Measurements from ENCODE around the gene FAM180A. TPM values are rescaled to one million over a fixed set of nuclear protein-coding genes. Genes with fewer than 3 reads are reported as not detected.

The FAM180A gene
- total and polyA plus RNA-seq, 2 experiments from 2014 or later: not detected

DNA sequence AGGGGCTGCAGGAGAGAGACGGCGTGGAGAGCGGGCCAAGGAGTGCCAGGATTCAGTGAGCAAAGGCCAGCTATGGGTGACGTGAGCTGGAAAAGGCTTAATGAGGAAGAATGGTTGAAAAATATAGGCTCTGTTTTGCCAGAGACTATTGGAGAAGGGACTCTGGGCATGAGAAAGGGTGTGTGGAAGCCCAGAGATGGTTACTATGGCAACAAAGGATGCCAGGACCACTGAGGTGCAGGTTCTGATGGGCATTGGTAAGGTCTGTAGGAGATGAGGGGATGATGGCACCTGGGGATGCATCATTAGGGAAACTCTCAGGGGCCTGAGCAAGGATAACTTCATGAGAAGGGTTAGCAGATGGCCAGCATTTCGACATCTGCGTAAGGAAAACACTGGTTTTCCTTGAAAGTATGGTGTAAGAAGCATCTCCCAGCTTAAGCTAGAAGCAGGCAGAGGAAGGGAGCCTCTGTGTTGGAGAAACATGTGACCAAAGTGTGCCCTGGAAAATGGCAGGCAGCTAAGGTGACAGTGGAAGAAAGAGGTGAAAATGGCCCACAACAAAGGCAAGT is 21.6 kb upstream of the FAM180A start:
- H3K4me3 ChIP-seq: no peak overlapping the region
- no peaks in the 10 kb centered on the region for H3K36me3 Mint-ChIP-seq (ENCODE audit: low read depth)
- no peaks in the 10 kb centered on the region for H3K9me3 Mint-ChIP-seq
- no peak overlapping the region for H3K4me2 ChIP-seq
- ATAC-seq (no peak), DNase-seq (ENCODE audit: low spot score) (no peak)
- no peak overlapping the region for H3K27ac Mint-ChIP-seq
- no peaks in the 10 kb centered on the region for H3K27me3 ChIP-seq (ENCODE audit: insufficient read depth)
- H3K4me1 ChIP-seq (ENCODE audit: insufficient read depth): no peaks in the 10 kb centered on the region
- H3K79me2 ChIP-seq (replicated peaks; ENCODE audit: insufficient read depth): no peaks in the 10 kb centered on the region
- peaks cover 27% of the 10 kb centered on the region for H3K4me1 Mint-ChIP-seq
- TF ChIP-seq ETS1 (IDR thresholded peaks at IDR 0.05) (no peak), JUNB (IDR thresholded peaks at IDR 0.05; ENCODE audit: unreplicated experiment) (no peak), EZH2phosphoT487 (IDR thresholded peaks at IDR 0.05; ENCODE audit: unreplicated experiment) (no peak)
- H3K27ac ChIP-seq (ENCODE audit: low read depth): no peak overlapping the region
- H3F3A ChIP-seq (replicated peaks; ENCODE audit: low read depth): no peaks in the 10 kb centered on the region
- H3K36me3 ChIP-seq (ENCODE audit: insufficient read depth): no peaks in the 10 kb centered on the region
- peaks cover 10% of the 10 kb centered on the region for H3K27me3 Mint-ChIP-seq (ENCODE audit: insufficient read depth, low read depth, poor library complexity)
- H3K9me2 ChIP-seq (ENCODE audit: insufficient read depth): no peaks in the 10 kb centered on the region
- H2AFZ ChIP-seq: 0 out of 2 replicates have a peak overlapping the region, but pooled peaks have one; percentile 59
- no peak overlapping the region for H3K4me3 Mint-ChIP-seq
- no peaks in the 10 kb centered on the region for H4K20me1 ChIP-seq (replicated peaks; ENCODE audit: insufficient read depth)

GRCh38 chr7:135769005-135769802 is 20.6 kb upstream of the FAM180A start:
- no peaks in the 10 kb centered on the region for H4K20me1 ChIP-seq (replicated peaks; ENCODE audit: insufficient read depth)
- H3K36me3 ChIP-seq (ENCODE audit: insufficient read depth): no peaks in the 10 kb centered on the region
- no peak overlapping the region for H3K4me3 Mint-ChIP-seq
- DNase-seq (ENCODE audit: low spot score): no peak
- no peaks in the 10 kb centered on the region for H3K79me2 ChIP-seq (replicated peaks; ENCODE audit: insufficient read depth)
- H3K9me2 ChIP-seq (ENCODE audit: insufficient read depth): no peaks in the 10 kb centered on the region
- H3K27me3 Mint-ChIP-seq (ENCODE audit: insufficient read depth, low read depth, poor library complexity): peaks cover 10% of the 10 kb centered on the region
- ATAC-seq: no peak
- H3K4me3 ChIP-seq: no peak overlapping the region
- no peaks in the 10 kb centered on the region for H3K27me3 ChIP-seq (ENCODE audit: insufficient read depth)
- H2AFZ ChIP-seq: 0 out of 2 replicates have a peak overlapping the region, but pooled peaks have one; percentile 14
- no peak overlapping the region for H3K27ac ChIP-seq (ENCODE audit: low read depth)
- no peaks in the 10 kb centered on the region; the same call in 2 of the 3 replicates for H3K9me3 Mint-ChIP-seq
- no peaks in the 10 kb centered on the region for H3K4me1 ChIP-seq (ENCODE audit: insufficient read depth)
- TF ChIP-seq, protein P1, sequence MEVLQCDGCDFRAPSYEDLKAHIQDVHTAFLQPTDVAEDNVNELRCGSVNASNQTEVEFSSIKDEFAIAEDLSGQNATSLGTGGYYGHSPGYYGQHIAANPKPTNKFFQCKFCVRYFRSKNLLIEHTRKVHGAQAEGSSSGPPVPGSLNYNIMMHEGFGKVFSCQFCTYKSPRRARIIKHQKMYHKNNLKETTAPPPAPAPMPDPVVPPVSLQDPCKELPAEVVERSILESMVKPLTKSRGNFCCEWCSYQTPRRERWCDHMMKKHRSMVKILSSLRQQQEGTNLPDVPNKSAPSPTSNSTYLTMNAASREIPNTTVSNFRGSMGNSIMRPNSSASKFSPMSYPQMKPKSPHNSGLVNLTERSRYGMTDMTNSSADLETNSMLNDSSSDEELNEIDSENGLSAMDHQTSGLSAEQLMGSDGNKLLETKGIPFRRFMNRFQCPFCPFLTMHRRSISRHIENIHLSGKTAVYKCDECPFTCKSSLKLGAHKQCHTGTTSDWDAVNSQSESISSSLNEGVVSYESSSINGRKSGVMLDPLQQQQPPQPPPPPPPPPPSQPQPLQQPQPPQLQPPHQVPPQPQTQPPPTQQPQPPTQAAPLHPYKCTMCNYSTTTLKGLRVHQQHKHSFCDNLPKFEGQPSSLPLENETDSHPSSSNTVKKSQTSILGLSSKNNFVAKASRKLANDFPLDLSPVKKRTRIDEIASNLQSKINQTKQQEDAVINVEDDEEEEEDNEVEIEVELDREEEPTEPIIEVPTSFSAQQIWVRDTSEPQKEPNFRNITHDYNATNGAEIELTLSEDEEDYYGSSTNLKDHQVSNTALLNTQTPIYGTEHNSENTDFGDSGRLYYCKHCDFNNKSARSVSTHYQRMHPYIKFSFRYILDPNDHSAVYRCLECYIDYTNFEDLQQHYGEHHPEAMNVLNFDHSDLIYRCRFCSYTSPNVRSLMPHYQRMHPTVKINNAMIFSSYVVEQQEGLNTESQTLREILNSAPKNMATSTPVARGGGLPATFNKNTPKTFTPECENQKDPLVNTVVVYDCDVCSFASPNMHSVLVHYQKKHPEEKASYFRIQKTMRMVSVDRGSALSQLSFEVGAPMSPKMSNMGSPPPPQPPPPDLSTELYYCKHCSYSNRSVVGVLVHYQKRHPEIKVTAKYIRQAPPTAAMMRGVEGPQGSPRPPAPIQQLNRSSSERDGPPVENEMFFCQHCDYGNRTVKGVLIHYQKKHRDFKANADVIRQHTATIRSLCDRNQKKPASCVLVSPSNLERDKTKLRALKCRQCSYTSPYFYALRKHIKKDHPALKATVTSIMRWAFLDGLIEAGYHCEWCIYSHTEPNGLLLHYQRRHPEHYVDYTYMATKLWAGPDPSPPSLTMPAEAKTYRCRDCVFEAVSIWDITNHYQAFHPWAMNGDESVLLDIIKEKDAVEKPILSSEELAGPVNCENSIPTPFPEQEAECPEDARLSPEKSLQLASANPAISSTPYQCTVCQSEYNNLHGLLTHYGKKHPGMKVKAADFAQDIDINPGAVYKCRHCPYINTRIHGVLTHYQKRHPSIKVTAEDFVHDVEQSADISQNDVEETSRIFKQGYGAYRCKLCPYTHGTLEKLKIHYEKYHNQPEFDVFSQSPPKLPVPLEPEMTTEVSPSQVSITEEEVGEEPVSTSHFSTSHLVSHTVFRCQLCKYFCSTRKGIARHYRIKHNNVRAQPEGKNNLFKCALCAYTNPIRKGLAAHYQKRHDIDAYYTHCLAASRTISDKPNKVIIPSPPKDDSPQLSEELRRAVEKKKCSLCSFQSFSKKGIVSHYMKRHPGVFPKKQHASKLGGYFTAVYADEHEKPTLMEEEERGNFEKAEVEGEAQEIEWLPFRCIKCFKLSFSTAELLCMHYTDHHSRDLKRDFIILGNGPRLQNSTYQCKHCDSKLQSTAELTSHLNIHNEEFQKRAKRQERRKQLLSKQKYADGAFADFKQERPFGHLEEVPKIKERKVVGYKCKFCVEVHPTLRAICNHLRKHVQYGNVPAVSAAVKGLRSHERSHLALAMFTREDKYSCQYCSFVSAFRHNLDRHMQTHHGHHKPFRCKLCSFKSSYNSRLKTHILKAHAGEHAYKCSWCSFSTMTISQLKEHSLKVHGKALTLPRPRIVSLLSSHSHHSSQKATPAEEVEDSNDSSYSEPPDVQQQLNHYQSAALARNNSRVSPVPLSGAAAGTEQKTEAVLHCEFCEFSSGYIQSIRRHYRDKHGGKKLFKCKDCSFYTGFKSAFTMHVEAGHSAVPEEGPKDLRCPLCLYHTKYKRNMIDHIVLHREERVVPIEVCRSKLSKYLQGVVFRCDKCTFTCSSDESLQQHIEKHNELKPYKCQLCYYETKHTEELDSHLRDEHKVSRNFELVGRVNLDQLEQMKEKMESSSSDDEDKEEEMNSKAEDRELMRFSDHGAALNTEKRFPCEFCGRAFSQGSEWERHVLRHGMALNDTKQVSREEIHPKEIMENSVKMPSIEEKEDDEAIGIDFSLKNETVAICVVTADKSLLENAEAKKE (CRISPR knock-in tag; IDR thresholded peaks at IDR 0.05): no peak
- TF ChIP-seq CTCF (conservative IDR thresholded peaks at IDR 0.05; ENCODE audit: low read depth in 2 of 2) (no peak), STAT1 (IDR thresholded peaks at IDR 0.05; ENCODE audit: unreplicated experiment) (no peak), EZH2 (IDR thresholded peaks at IDR 0.05; ENCODE audit: low read depth, unreplicated experiment) (no peak), ZNF331 (CRISPR knock-in tag; IDR thresholded peaks at IDR 0.05; ENCODE audit: low read depth) (no peak)
- no peaks in the 10 kb centered on the region for H3K36me3 Mint-ChIP-seq (ENCODE audit: low read depth)
- no peaks in the 10 kb centered on the region for H3F3A ChIP-seq (replicated peaks; ENCODE audit: low read depth)
- H3K27ac Mint-ChIP-seq: no peak overlapping the region; the same call in 1 of the 2 replicates
- no peak overlapping the region for H3K4me2 ChIP-seq
- H3K4me1 Mint-ChIP-seq: peaks cover 24% of the 10 kb centered on the region
